ENCODE data around the gene LTO1.

DNA sequence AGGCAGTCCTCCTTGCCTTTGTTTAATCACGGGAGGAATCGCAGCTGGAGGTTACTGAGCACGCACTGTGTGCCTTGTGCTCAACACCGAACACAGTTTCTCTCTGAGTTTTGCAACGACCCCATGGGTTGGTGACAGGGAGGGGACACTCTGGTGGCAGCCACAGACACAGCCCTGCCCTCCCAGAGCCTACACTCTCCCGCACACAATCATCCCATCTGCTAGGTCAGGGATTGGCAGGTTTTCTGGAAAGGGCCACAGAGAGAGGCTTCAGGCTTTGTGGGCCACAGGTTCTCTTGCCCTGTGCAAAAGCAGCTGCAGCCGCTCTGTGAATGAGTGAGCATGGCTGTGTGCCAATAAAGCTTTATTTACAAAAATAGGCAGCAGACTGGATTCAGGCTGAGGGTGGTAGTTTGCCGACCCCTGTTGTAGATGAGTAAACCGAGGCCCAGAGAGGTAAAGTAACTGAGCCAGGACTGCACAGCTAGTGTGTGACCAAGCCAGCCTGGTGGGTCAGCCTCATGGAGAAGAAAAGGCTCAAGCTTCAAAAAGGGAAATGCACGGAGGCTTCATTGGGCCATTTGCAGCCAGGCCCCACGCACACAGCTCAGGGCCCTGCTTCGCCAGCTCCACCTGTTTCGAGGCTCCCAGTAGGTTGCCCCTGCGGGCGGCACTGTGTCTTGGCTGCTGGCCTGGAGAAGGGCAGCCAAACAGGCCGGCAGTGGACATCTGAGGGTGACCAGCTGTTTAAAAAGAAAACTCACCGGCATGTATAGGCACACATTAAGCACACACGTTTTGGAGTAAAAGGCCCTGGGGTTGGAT is 16.3 kb downstream of the LTO1 start:
- no peak for TF ChIP-seq ZNF331 (CRISPR knock-in tag; IDR thresholded peaks at IDR 0.05; ENCODE audit: low read depth)
- TF ChIP-seq, protein P1, sequence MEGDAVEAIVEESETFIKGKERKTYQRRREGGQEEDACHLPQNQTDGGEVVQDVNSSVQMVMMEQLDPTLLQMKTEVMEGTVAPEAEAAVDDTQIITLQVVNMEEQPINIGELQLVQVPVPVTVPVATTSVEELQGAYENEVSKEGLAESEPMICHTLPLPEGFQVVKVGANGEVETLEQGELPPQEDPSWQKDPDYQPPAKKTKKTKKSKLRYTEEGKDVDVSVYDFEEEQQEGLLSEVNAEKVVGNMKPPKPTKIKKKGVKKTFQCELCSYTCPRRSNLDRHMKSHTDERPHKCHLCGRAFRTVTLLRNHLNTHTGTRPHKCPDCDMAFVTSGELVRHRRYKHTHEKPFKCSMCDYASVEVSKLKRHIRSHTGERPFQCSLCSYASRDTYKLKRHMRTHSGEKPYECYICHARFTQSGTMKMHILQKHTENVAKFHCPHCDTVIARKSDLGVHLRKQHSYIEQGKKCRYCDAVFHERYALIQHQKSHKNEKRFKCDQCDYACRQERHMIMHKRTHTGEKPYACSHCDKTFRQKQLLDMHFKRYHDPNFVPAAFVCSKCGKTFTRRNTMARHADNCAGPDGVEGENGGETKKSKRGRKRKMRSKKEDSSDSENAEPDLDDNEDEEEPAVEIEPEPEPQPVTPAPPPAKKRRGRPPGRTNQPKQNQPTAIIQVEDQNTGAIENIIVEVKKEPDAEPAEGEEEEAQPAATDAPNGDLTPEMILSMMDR (conservative IDR thresholded peaks at IDR 0.05; ENCODE audit: low read depth in 2 of 2), result no peak
- TF ChIP-seq POLR2AphosphoS5 (IDR thresholded peaks at IDR 0.05; ENCODE audit: low read depth), result no peak
- no peak for TF ChIP-seq EZH2phosphoT487 (IDR thresholded peaks at IDR 0.05; ENCODE audit: unreplicated experiment)
- TF ChIP-seq EZH2 (IDR thresholded peaks at IDR 0.05; ENCODE audit: low read depth, unreplicated experiment), result no peak
- no peak for TF ChIP-seq CREB1 (CRISPR knock-in tag; IDR thresholded peaks at IDR 0.05; ENCODE audit: low read depth)
- TF ChIP-seq, protein P2, sequence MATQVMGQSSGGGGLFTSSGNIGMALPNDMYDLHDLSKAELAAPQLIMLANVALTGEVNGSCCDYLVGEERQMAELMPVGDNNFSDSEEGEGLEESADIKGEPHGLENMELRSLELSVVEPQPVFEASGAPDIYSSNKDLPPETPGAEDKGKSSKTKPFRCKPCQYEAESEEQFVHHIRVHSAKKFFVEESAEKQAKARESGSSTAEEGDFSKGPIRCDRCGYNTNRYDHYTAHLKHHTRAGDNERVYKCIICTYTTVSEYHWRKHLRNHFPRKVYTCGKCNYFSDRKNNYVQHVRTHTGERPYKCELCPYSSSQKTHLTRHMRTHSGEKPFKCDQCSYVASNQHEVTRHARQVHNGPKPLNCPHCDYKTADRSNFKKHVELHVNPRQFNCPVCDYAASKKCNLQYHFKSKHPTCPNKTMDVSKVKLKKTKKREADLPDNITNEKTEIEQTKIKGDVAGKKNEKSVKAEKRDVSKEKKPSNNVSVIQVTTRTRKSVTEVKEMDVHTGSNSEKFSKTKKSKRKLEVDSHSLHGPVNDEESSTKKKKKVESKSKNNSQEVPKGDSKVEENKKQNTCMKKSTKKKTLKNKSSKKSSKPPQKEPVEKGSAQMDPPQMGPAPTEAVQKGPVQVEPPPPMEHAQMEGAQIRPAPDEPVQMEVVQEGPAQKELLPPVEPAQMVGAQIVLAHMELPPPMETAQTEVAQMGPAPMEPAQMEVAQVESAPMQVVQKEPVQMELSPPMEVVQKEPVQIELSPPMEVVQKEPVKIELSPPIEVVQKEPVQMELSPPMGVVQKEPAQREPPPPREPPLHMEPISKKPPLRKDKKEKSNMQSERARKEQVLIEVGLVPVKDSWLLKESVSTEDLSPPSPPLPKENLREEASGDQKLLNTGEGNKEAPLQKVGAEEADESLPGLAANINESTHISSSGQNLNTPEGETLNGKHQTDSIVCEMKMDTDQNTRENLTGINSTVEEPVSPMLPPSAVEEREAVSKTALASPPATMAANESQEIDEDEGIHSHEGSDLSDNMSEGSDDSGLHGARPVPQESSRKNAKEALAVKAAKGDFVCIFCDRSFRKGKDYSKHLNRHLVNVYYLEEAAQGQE (IDR thresholded peaks at IDR 0.05; ENCODE audit: unreplicated experiment), result no peak
- TF ChIP-seq, protein P3, sequence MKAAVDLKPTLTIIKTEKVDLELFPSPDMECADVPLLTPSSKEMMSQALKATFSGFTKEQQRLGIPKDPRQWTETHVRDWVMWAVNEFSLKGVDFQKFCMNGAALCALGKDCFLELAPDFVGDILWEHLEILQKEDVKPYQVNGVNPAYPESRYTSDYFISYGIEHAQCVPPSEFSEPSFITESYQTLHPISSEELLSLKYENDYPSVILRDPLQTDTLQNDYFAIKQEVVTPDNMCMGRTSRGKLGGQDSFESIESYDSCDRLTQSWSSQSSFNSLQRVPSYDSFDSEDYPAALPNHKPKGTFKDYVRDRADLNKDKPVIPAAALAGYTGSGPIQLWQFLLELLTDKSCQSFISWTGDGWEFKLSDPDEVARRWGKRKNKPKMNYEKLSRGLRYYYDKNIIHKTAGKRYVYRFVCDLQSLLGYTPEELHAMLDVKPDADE (IDR thresholded peaks at IDR 0.05), result no peak
- TF ChIP-seq ZNF114 (CRISPR knock-in tag; IDR thresholded peaks at IDR 0.05), result no peak
- no peak for TF ChIP-seq NANOG (IDR thresholded peaks at IDR 0.05; ENCODE audit: borderline replicate concordance)

Measured in GM23338 (cell line).